Measurements from ENCODE around the gene ZNF709. TPM values are rescaled to one million over a fixed set of nuclear protein-coding genes. Genes with fewer than 3 reads are reported as not detected.
"Not testable (repeated sequence)": the region's sequence is repeated elsewhere in the genome, so short reads cannot be mapped to it uniquely, and the experiment has no call there.

Gene ZNF709

GRCh38 chr19:12417273-12417672, 67.3 kb downstream of the ZNF709 start:
- not testable (repeated sequence) for H3K9ac ChIP-seq (ENCODE audit: low read depth, low read length, poor library complexity); H4K8ac ChIP-seq (ENCODE audit: low read depth, low read length); H3K4me2 ChIP-seq (ENCODE audit: insufficient read depth, low read length, poor library complexity, severe bottlenecking); H2AK5ac ChIP-seq (ENCODE audit: low read depth, low read length); H3K79me1 ChIP-seq (ENCODE audit: low read depth, low read length); H3K27me3 ChIP-seq (ENCODE audit: control insufficient read depth in 3 of 3, insufficient read depth in 3 of 3, low read depth in 1 of 3, low read length in 3 of 3); H2AFZ ChIP-seq (ENCODE audit: low read length); H3K4me1 ChIP-seq (ENCODE audit: control insufficient read depth in 2 of 2, insufficient read depth in 1 of 2, low read depth in 1 of 2, low read length in 2 of 2); H2BK5ac ChIP-seq (ENCODE audit: low read length); DNase-seq (ENCODE audit: low spot score); H3K18ac ChIP-seq (ENCODE audit: low read length); H3K14ac ChIP-seq (ENCODE audit: low read length); H3K23ac ChIP-seq (ENCODE audit: low read depth, low read length, poor library complexity); H3K27ac ChIP-seq (replicated peaks; ENCODE audit: low read length); H2BK15ac ChIP-seq (ENCODE audit: low read length); H2BK120ac ChIP-seq (ENCODE audit: low read depth, low read length); H2BK12ac ChIP-seq (ENCODE audit: low read length); H3K4me3 ChIP-seq (ENCODE audit: low read length in 2 of 2); H3K4ac ChIP-seq (ENCODE audit: low read length); H4K91ac ChIP-seq (ENCODE audit: low read depth, low read length, poor library complexity)
- Histone ChIP-seq H3K36me3 (replicated peaks in 1 of 2; ENCODE audit: control insufficient read depth in 2 of 2, insufficient read depth in 2 of 2, low read length in 2 of 2) (peaks cover 2 to 28% of the 10 kb centered on the region in 2 donors), H3K9me3 (replicated peaks in 1 of 2; ENCODE audit: control insufficient read depth in 2 of 2, insufficient read depth in 1 of 2, low read depth in 1 of 2, low read length in 2 of 2) (peaks cover 8 to 52% of the 10 kb centered on the region in 2 donors)
- no CpG with 5 or more reads among the region's 5 CpGs for WGBS, 2 donors (ENCODE audit: extremely low coverage in 2 of 2, insufficient read length in 2 of 2, insufficient replicate concordance in 1 of 2)

GRCh38 chr19:12411893-12412292, 72.7 kb downstream of the ZNF709 start:
- no CpG with 5 or more reads among the region's 2 CpGs for WGBS, 2 donors (ENCODE audit: extremely low coverage in 2 of 2, insufficient read length in 2 of 2, insufficient replicate concordance in 1 of 2)
- H3K18ac ChIP-seq (ENCODE audit: low read length), result no peak overlapping the region
- no peak overlapping the region for H2BK120ac ChIP-seq (ENCODE audit: low read depth, low read length)
- no peak for DNase-seq (ENCODE audit: low spot score)
- no peak overlapping the region for H4K8ac ChIP-seq (ENCODE audit: low read depth, low read length)
- no peak overlapping the region for H3K14ac ChIP-seq (ENCODE audit: low read length)
- no peak overlapping the region for H3K4me3 ChIP-seq (ENCODE audit: low read length in 2 of 2)
- H2BK15ac ChIP-seq (ENCODE audit: low read length), result no peak overlapping the region
- no peak overlapping the region for H4K91ac ChIP-seq (ENCODE audit: low read depth, low read length, poor library complexity)
- no peaks in the 10 kb centered on the region for H3K79me1 ChIP-seq (ENCODE audit: low read depth, low read length)
- no peak overlapping the region for H2AK5ac ChIP-seq (ENCODE audit: low read depth, low read length)
- H2AFZ ChIP-seq (ENCODE audit: low read length), result no peak overlapping the region
- H3K9me3 ChIP-seq (replicated peaks in 1 of 2; ENCODE audit: control insufficient read depth in 2 of 2, insufficient read depth in 1 of 2, low read depth in 1 of 2, low read length in 2 of 2), result peaks cover 10 to 31% of the 10 kb centered on the region in 2 donors
- peaks cover 0 to 3% of the 10 kb centered on the region in 2 donors for H3K36me3 ChIP-seq (replicated peaks in 1 of 2; ENCODE audit: control insufficient read depth in 2 of 2, insufficient read depth in 2 of 2, low read length in 2 of 2)
- H3K27ac ChIP-seq (replicated peaks; ENCODE audit: low read length), result no peak overlapping the region
- H2BK5ac ChIP-seq (ENCODE audit: low read length), result no peak overlapping the region
- H3K9ac ChIP-seq (ENCODE audit: low read depth, low read length, poor library complexity), result no peak overlapping the region
- no peaks in the 10 kb centered on the region for H3K4me1 ChIP-seq (ENCODE audit: control insufficient read depth in 2 of 2, insufficient read depth in 1 of 2, low read depth in 1 of 2, low read length in 2 of 2)
- no peak overlapping the region for H2BK12ac ChIP-seq (ENCODE audit: low read length)
- no peaks in the 10 kb centered on the region for H3K27me3 ChIP-seq (ENCODE audit: control insufficient read depth in 3 of 3, insufficient read depth in 3 of 3, low read depth in 1 of 3, low read length in 3 of 3)
- H3K4me2 ChIP-seq (ENCODE audit: insufficient read depth, low read length, poor library complexity, severe bottlenecking), result no peak overlapping the region
- H3K4ac ChIP-seq (ENCODE audit: low read length), result no peak overlapping the region
- H3K23ac ChIP-seq (ENCODE audit: low read depth, low read length, poor library complexity), result no peak overlapping the region

Small RNA genes lying within 50 kb of the gene (small RNA-seq; reads per million reads assigned to genes)
- gene MTCO1P27 (ENCODE audit: insufficient read depth) (not detected), gene PPIAP20 (ENCODE audit: insufficient read depth) (not detected)
